ENCODE data around the gene NFATC3. TPM values are rescaled to one million over a fixed set of nuclear protein-coding genes. Genes with fewer than 3 reads are reported as not detected.

Gene NFATC3
- total RNA-seq, 1 experiment from 2014 or later: 43.9 TPM

DNA sequence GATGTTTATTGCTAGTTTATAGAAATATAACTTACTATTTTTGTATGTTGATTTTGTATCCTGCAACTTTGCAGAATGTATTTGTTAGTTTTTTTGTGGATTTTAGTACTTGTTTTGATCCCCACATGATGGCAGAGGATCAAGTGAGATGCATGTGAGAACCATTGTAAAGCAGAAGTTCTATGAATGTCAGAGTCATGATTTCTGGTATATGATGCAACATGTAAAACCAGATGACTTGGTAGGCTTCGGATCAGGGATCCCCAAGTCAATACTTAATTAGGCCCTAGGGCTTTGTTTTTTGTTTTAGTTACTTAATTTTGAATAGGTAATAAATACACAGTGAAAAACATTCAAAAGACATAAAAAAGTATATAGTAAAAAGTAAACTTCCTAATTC lies 104.9 kb downstream of the NFATC3 start:
- DNase-seq: no peak

GRCh38 chr16:68190736-68191510 lies 105.8 kb downstream of the NFATC3 start:
- Histone ChIP-seq H3K27me3 (replicated peaks; ENCODE audit: control insufficient read depth, insufficient read depth, low read length) (no peaks in the 10 kb centered on the region), H3K36me3 (ENCODE audit: control insufficient read depth, insufficient read depth, low read length) (peaks cover 10% of the 10 kb centered on the region), H3K4me1 (no peaks in the 10 kb centered on the region), H3K9me3 (peaks cover 6% of the 10 kb centered on the region; the same call in 1 of the 2 replicates), H3K4me3 (ENCODE audit: low read depth, low read length) (no peak overlapping the region)
- no TSS peak for BruUV-seq (replicated peaks)
- Mint-ChIP-seq H3K27ac (ENCODE audit: unreplicated experiment) (no peak overlapping the region), H3K36me3 (ENCODE audit: insufficient read depth, unreplicated experiment) (peaks cover 29% of the 10 kb centered on the region), H3K4me1 (ENCODE audit: low read depth, unreplicated experiment) (no peaks in the 10 kb centered on the region), H3K27me3 (ENCODE audit: insufficient read depth, unreplicated experiment) (no peaks in the 10 kb centered on the region), H3K9me3 (ENCODE audit: unreplicated experiment) (no peaks in the 10 kb centered on the region), H3K4me3 (ENCODE audit: unreplicated experiment) (no peak overlapping the region)
- DNase-seq: no peak
- CTCF ChIA-PET: no interaction called here
- intact Hi-C loops (cut with micrococcal nuclease; ENCODE audit: unreplicated experiment): no loop called here
- no peak for TF ChIP-seq CTCF (IDR thresholded peaks at IDR 0.05; ENCODE audit: insufficient read depth in 1 of 2, low read depth in 1 of 2, low read length in 1 of 2, severe bottlenecking in 1 of 2, unreplicated experiment in 1 of 2)
- POLR2A ChIA-PET: no interaction called here

More for the DNA sequence above, 104.9 kb downstream of the NFATC3 start:
- intact Hi-C loops (cut with micrococcal nuclease; ENCODE audit: unreplicated experiment): no loop called here
- no peaks in the 10 kb centered on the region for H3K4me1 Mint-ChIP-seq (ENCODE audit: low read depth, unreplicated experiment)
- no peak overlapping the region for H3K4me3 Mint-ChIP-seq (ENCODE audit: unreplicated experiment)
- POLR2A ChIA-PET: no interaction called here
- peaks cover 6% of the 10 kb centered on the region; the same call in 1 of the 2 replicates for H3K9me3 ChIP-seq
- BruUV-seq (replicated peaks): no TSS peak
- no peaks in the 10 kb centered on the region for H3K9me3 Mint-ChIP-seq (ENCODE audit: unreplicated experiment)
- peaks cover 10% of the 10 kb centered on the region for H3K36me3 ChIP-seq (ENCODE audit: control insufficient read depth, insufficient read depth, low read length)
- no peaks in the 10 kb centered on the region for H3K27me3 Mint-ChIP-seq (ENCODE audit: insufficient read depth, unreplicated experiment)
- TF ChIP-seq CTCF (IDR thresholded peaks at IDR 0.05; ENCODE audit: insufficient read depth in 1 of 2, low read depth in 1 of 2, low read length in 1 of 2, severe bottlenecking in 1 of 2, unreplicated experiment in 1 of 2): no peak
- H3K27me3 ChIP-seq (replicated peaks; ENCODE audit: control insufficient read depth, insufficient read depth, low read length): no peaks in the 10 kb centered on the region
- H3K36me3 Mint-ChIP-seq (ENCODE audit: insufficient read depth, unreplicated experiment): peaks cover 37% of the 10 kb centered on the region
- CTCF ChIA-PET: no interaction called here
- H3K4me1 ChIP-seq: no peaks in the 10 kb centered on the region
- H3K27ac Mint-ChIP-seq (ENCODE audit: unreplicated experiment): no peak overlapping the region
- no peak overlapping the region for H3K4me3 ChIP-seq (ENCODE audit: low read depth, low read length)

DNA sequence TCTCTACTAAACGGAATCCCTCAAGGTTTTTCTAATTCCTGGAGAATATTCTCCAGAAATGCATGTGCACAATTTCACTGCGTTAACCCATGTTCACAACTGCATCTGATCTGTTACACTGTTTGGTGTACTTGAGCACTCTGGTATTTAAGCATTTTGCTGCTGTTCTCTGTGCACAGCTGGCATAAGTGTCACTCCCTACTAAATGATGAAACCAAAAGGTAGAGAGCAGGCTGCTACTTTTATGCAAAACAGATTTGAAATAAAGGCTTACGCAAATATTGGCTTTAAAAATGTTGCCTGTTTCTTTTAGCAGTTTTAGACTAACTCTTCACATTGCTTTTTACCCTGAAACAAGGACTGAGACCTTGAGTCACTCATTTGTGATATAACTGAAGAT lies 109.1 kb downstream of the NFATC3 start:
- BruUV-seq (replicated peaks): no TSS peak
- H3K36me3 Mint-ChIP-seq (ENCODE audit: insufficient read depth, unreplicated experiment): peaks cover 18% of the 10 kb centered on the region
- DNase-seq: no peak
- peaks cover 7% of the 10 kb centered on the region for H3K36me3 ChIP-seq (ENCODE audit: control insufficient read depth, insufficient read depth, low read length)
- intact Hi-C loops (cut with micrococcal nuclease; ENCODE audit: unreplicated experiment): no loop called here
- CTCF ChIA-PET: no interaction called here
- no peaks in the 10 kb centered on the region for H3K4me1 Mint-ChIP-seq (ENCODE audit: low read depth, unreplicated experiment)
- H3K9me3 Mint-ChIP-seq (ENCODE audit: unreplicated experiment): no peaks in the 10 kb centered on the region
- no peak overlapping the region for H3K4me3 Mint-ChIP-seq (ENCODE audit: unreplicated experiment)
- H3K27ac Mint-ChIP-seq (ENCODE audit: unreplicated experiment): no peak overlapping the region
- H3K27me3 Mint-ChIP-seq (ENCODE audit: insufficient read depth, unreplicated experiment): no peaks in the 10 kb centered on the region
- no peaks in the 10 kb centered on the region for H3K4me1 ChIP-seq
- H3K9me3 ChIP-seq: no peaks in the 10 kb centered on the region
- H3K4me3 ChIP-seq (ENCODE audit: low read depth, low read length): no peak overlapping the region
- TF ChIP-seq CTCF (IDR thresholded peaks at IDR 0.05; ENCODE audit: insufficient read depth in 1 of 2, low read depth in 1 of 2, low read length in 1 of 2, severe bottlenecking in 1 of 2, unreplicated experiment in 1 of 2): no peak
- POLR2A ChIA-PET: no interaction called here
- no peaks in the 10 kb centered on the region for H3K27me3 ChIP-seq (replicated peaks; ENCODE audit: control insufficient read depth, insufficient read depth, low read length)
